Measurements from ENCODE around the gene NUDT14.

DNA sequence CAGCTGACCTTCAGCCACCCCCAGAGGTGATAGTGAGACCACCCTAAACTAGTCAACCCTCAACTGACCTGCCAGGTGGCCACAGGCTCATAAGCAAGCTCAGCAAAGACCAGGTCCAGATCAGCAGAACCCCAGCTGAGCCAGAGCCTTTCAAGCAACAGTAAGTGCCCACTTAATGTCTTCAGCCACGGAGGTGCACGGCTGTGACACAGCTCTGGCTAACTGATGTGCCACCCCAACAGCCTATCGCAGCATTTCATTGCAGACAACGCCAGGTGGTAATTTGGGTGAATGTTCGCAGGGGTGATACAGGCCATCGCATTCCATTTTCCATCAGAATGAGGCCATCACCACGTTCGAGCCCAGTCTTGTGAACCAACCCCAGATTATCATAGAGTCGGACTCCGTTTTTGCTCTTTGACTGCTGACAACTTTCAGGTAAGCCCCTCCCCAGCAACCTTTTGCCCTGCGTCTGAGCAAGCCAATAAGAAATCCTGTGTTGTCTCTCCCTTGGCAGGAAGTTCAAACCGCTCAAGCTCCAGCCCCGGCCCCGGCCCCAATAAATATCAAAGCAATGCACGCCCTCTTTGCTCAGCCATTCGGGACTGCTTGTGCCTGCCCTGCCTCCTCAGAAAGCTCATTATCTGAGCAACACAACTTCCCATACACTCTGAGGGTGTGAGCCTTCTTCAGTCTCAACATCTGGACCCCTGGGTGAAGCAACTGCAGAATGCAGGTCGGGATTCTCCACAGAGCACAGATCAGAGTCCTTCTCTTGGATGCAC is 56.9 kb downstream of the NUDT14 start:
- TF ChIP-seq TAF1 (IDR thresholded peaks at IDR 0.05; ENCODE audit: low read depth) (no peak), EP300 (conservative IDR thresholded peaks at IDR 0.05; ENCODE audit: poor library complexity, severe bottlenecking) (no peak), SMC3 (conservative IDR thresholded peaks at IDR 0.05; ENCODE audit: poor library complexity) (no peak), RAD21 (conservative IDR thresholded peaks at IDR 0.05) (no peak), POLR2AphosphoS5 (IDR thresholded peaks at IDR 0.05) (no peak)
- TF ChIP-seq, protein P1, sequence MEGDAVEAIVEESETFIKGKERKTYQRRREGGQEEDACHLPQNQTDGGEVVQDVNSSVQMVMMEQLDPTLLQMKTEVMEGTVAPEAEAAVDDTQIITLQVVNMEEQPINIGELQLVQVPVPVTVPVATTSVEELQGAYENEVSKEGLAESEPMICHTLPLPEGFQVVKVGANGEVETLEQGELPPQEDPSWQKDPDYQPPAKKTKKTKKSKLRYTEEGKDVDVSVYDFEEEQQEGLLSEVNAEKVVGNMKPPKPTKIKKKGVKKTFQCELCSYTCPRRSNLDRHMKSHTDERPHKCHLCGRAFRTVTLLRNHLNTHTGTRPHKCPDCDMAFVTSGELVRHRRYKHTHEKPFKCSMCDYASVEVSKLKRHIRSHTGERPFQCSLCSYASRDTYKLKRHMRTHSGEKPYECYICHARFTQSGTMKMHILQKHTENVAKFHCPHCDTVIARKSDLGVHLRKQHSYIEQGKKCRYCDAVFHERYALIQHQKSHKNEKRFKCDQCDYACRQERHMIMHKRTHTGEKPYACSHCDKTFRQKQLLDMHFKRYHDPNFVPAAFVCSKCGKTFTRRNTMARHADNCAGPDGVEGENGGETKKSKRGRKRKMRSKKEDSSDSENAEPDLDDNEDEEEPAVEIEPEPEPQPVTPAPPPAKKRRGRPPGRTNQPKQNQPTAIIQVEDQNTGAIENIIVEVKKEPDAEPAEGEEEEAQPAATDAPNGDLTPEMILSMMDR (IDR thresholded peaks at IDR 0.05; ENCODE audit: poor library complexity, severe bottlenecking): no peak

Data from neural cell (in vitro differentiated cells).